Mesothelial cell of epicardium (in vitro differentiated cells): ENCODE measurements around the gene ARL16. TPM values are rescaled to one million over a fixed set of nuclear protein-coding genes. Genes with fewer than 3 reads are reported as not detected.

Experiments
- DNase-seq, 2 experiments: peaks; one replicate each; pipeline ENCODE4 v3.0.0; 2021; ENCODE audit warnings: low spot score in 2 of 2; ENCODE audit not compliant: unreplicated experiment in 2 of 2
- H3K27ac Mint-ChIP-seq: 2 replicates; pipeline ENCODE4 v1.8.0; 2021; ENCODE audit warnings: mixed read lengths
- H3K27me3 Mint-ChIP-seq: 2 replicates; pipeline ENCODE4 v1.8.0; 2021; ENCODE audit warnings: low read depth, mixed read lengths
- H3K36me3 Mint-ChIP-seq: 2 replicates; pipeline ENCODE4 v1.8.0; 2021; ENCODE audit warnings: mixed read lengths
- H3K4me1 Mint-ChIP-seq: 2 replicates; pipeline ENCODE4 v1.8.0; 2021; ENCODE audit warnings: mixed read lengths
- H3K4me3 Mint-ChIP-seq: 2 replicates; pipeline ENCODE4 v1.8.0; 2021; ENCODE audit warnings: mild to moderate bottlenecking, moderate library complexity, mixed read lengths
- H3K9me3 Mint-ChIP-seq: 2 replicates; pipeline ENCODE4 v1.8.0; 2021; ENCODE audit warnings: mixed read lengths
- CTCF ChIP-seq: fragments of 200-600 bp; sonication (generic); IDR thresholded peaks from one replicate; pipeline ENCODE4 v1.5.0; 2021; ENCODE audit warnings: antibody characterized with exemption; ENCODE audit not compliant: unreplicated experiment
- total RNA-seq: library from RNA; stranded (reverse); gene quantifications from 3 replicates; pipeline ENCODE4 v1.2.1, GENCODE V29; 2021

Gene ARL16
- total RNA-seq, 1 donor from 2014 or later, result 42.8 TPM

GRCh38 chr17:81707725-81708646 is 24.4 kb upstream of the ARL16 start:
- DNase-seq, result no peak
- H3K36me3 Mint-ChIP-seq, result peaks cover 10% of the 10 kb centered on the region
- H3K9me3 Mint-ChIP-seq, result no peaks in the 10 kb centered on the region
- peaks cover 18% of the 10 kb centered on the region for H3K4me1 Mint-ChIP-seq
- H3K4me3 Mint-ChIP-seq, result no peak overlapping the region
- H3K27ac Mint-ChIP-seq, result no peak overlapping the region
- no peak for TF ChIP-seq CTCF
- peaks cover 14% of the 10 kb centered on the region for H3K27me3 Mint-ChIP-seq

GRCh38 chr17:81706757-81707624 is 23.4 kb upstream of the ARL16 start:
- H3K36me3 Mint-ChIP-seq, result peaks cover 10% of the 10 kb centered on the region
- H3K27ac Mint-ChIP-seq, result no peak overlapping the region
- peaks cover 22% of the 10 kb centered on the region for H3K4me1 Mint-ChIP-seq
- H3K27me3 Mint-ChIP-seq, result peaks cover 14% of the 10 kb centered on the region
- DNase-seq, result no peak
- H3K4me3 Mint-ChIP-seq, result no peak overlapping the region
- TF ChIP-seq CTCF, result no peak
- no peaks in the 10 kb centered on the region for H3K9me3 Mint-ChIP-seq

- no peak overlapping the region for H3K27ac Mint-ChIP-seq
- H3K4me1 Mint-ChIP-seq, result peaks cover 25% of the 10 kb centered on the region
- H3K36me3 Mint-ChIP-seq, result peaks cover 10% of the 10 kb centered on the region
- no peak overlapping the region for H3K4me3 Mint-ChIP-seq
- no peak for DNase-seq
- no peak for TF ChIP-seq CTCF
- H3K27me3 Mint-ChIP-seq, result peaks cover 12% of the 10 kb centered on the region
- no peaks in the 10 kb centered on the region for H3K9me3 Mint-ChIP-seq
These were observed 22.6 kb upstream of the ARL16 start for GRCh38 chr17:81706232-81706611.

- H3K27ac Mint-ChIP-seq, result no peak overlapping the region
- H3K4me3 Mint-ChIP-seq, result no peak overlapping the region
- H3K36me3 Mint-ChIP-seq, result peaks cover 12% of the 10 kb centered on the region
- peaks cover 7% of the 10 kb centered on the region for H3K27me3 Mint-ChIP-seq
- H3K9me3 Mint-ChIP-seq, result no peaks in the 10 kb centered on the region
- TF ChIP-seq CTCF, result no peak
- no peak for DNase-seq
- H3K4me1 Mint-ChIP-seq, result peaks cover 24% of the 10 kb centered on the region
These were observed 22.1 kb upstream of the ARL16 start for GRCh38 chr17:81705518-81706231.
